Muscle layer of duodenum (tissue), 2 donors: ENCODE results near the gene TCIRG1.

Source experiments
- H3K27ac ChIP-seq: one replicate; pipeline ENCODE4 v1.7.0; 2013; ENCODE audit warnings: mild to moderate bottlenecking, low read length
- H3K27me3 ChIP-seq: one replicate; pipeline ENCODE4 v1.7.0; 2013; ENCODE audit warnings: low read depth, mild to moderate bottlenecking, control low read depth, low read length
- H3K36me3 ChIP-seq, 2 donors: one replicate each; pipeline ENCODE4 v1.7.0; 2013; ENCODE audit warnings: low read length in 2 of 2, control low read depth in 1 of 2, mild to moderate bottlenecking in 1 of 2; ENCODE audit not compliant: insufficient read depth in 2 of 2, control insufficient read depth in 1 of 2
- H3K4me1 ChIP-seq, 2 donors: one replicate each; pipeline ENCODE4 v1.7.0; 2013; ENCODE audit warnings: low read length in 2 of 2, mild to moderate bottlenecking in 2 of 2, control low read depth in 1 of 2, moderate library complexity in 1 of 2; ENCODE audit not compliant: insufficient read depth in 2 of 2, control insufficient read depth in 1 of 2
- H3K4me3 ChIP-seq, 2 donors: one replicate each; pipeline ENCODE4 v1.7.0; 2013; ENCODE audit warnings: low read length in 2 of 2, low read depth in 1 of 2, mild to moderate bottlenecking in 1 of 2
- H3K9me3 ChIP-seq, 2 donors: one replicate each; pipeline ENCODE4 v1.7.0; 2013; ENCODE audit warnings: low read length in 2 of 2, control low read depth in 1 of 2, mild to moderate bottlenecking in 1 of 2; ENCODE audit not compliant: control insufficient read depth in 1 of 2
- donor health status: healthy.

Gene TCIRG1

GRCh38 chr11:68042219-68043028, 3.6 kb downstream of the TCIRG1 start:
- Histone ChIP-seq H3K27me3 (no peaks in the 10 kb centered on the region), H3K27ac (no peak overlapping the region), H3K9me3 (no peaks in the 10 kb centered on the region), H3K4me3 (no peak overlapping the region), H3K4me1 (peaks cover 7 to 34% of the 10 kb centered on the region in 2 donors), H3K36me3 (peaks cover 11 to 43% of the 10 kb centered on the region in 2 donors)

- Histone ChIP-seq H3K36me3 (peaks cover 14 to 48% of the 10 kb centered on the region in 2 donors), H3K4me1 (peaks cover 5 to 28% of the 10 kb centered on the region in 2 donors), H3K4me3 (no peak overlapping the region), H3K27ac (no peak overlapping the region), H3K9me3 (no peaks in the 10 kb centered on the region), H3K27me3 (no peaks in the 10 kb centered on the region)
These were observed 4.2 kb downstream of the TCIRG1 start for GRCh38 chr11:68043029-68043348.

- peaks cover 16 to 51% of the 10 kb centered on the region in 2 donors for H3K36me3 ChIP-seq
- peaks cover 0 to 23% of the 10 kb centered on the region in 2 donors for H3K4me1 ChIP-seq
- H3K27me3 ChIP-seq, result no peaks in the 10 kb centered on the region
- H3K9me3 ChIP-seq, result no peaks in the 10 kb centered on the region
- no peak overlapping the region for H3K27ac ChIP-seq
- H3K4me3 ChIP-seq, result no peak overlapping the region
These were observed 4.7 kb downstream of the TCIRG1 start for GRCh38 chr11:68043349-68044144.

GRCh38 chr11:68044145-68044813, 5.5 kb downstream of the TCIRG1 start:
- peaks cover 16 to 58% of the 10 kb centered on the region in 2 donors for H3K36me3 ChIP-seq
- no peak overlapping the region for H3K27ac ChIP-seq

GRCh38 chr11:68044898-68045351, 6.1 kb downstream of the TCIRG1 start:
- H3K9me3 ChIP-seq, result no peaks in the 10 kb centered on the region
- H3K27me3 ChIP-seq, result no peaks in the 10 kb centered on the region
- no peak overlapping the region for H3K4me3 ChIP-seq
- no peak overlapping the region for H3K27ac ChIP-seq
- H3K36me3 ChIP-seq, result peaks cover 16 to 65% of the 10 kb centered on the region in 2 donors
- peaks cover 0 to 13% of the 10 kb centered on the region in 2 donors for H3K4me1 ChIP-seq

More at GRCh38 chr11:68044145-68044813, 5.5 kb downstream of the TCIRG1 start:
- Histone ChIP-seq H3K9me3 (no peaks in the 10 kb centered on the region), H3K27me3 (no peaks in the 10 kb centered on the region), H3K4me3 (no peak overlapping the region), H3K4me1 (peaks cover 0 to 20% of the 10 kb centered on the region in 2 donors)

GRCh38 chr11:68047437-68048290, 8.8 kb downstream of the TCIRG1 start:
- Histone ChIP-seq H3K27ac (no peak overlapping the region), H3K27me3 (no peaks in the 10 kb centered on the region), H3K4me1 (no peaks in the 10 kb centered on the region), H3K4me3 (no peak overlapping the region), H3K36me3 (peaks cover 20 to 90% of the 10 kb centered on the region in 2 donors), H3K9me3 (no peaks in the 10 kb centered on the region)

GRCh38 chr11:68048681-68049508, 10.1 kb downstream of the TCIRG1 start:
- H3K27ac ChIP-seq, result no peak overlapping the region
- peaks cover 20 to 90% of the 10 kb centered on the region in 2 donors for H3K36me3 ChIP-seq
- no peak overlapping the region for H3K4me3 ChIP-seq
- no peaks in the 10 kb centered on the region for H3K4me1 ChIP-seq
- no peaks in the 10 kb centered on the region for H3K9me3 ChIP-seq
- H3K27me3 ChIP-seq, result no peaks in the 10 kb centered on the region

- Histone ChIP-seq H3K36me3 (peaks cover 14 to 82% of the 10 kb centered on the region in 2 donors), H3K9me3 (no peaks in the 10 kb centered on the region), H3K27me3 (no peaks in the 10 kb centered on the region), H3K4me1 (no peaks in the 10 kb centered on the region), H3K27ac (no peak overlapping the region), H3K4me3 (no peak overlapping the region)
These were observed 10.9 kb downstream of the TCIRG1 start for GRCh38 chr11:68049509-68050370.

- Histone ChIP-seq H3K9me3 (no peaks in the 10 kb centered on the region), H3K4me1 (no peaks in the 10 kb centered on the region), H3K36me3 (peaks cover 9 to 75% of the 10 kb centered on the region in 2 donors), H3K4me3 (no peak overlapping the region), H3K27ac (no peak overlapping the region), H3K27me3 (no peaks in the 10 kb centered on the region)
These were observed 11.6 kb downstream of the TCIRG1 start for GRCh38 chr11:68050371-68050841.
